ENCODE results near the gene LRRC32.

The LRRC32 gene

GRCh38 chr11:76661834-76662434 is 8.6 kb downstream of the LRRC32 start:
- DNase-seq: no peak

DNA sequence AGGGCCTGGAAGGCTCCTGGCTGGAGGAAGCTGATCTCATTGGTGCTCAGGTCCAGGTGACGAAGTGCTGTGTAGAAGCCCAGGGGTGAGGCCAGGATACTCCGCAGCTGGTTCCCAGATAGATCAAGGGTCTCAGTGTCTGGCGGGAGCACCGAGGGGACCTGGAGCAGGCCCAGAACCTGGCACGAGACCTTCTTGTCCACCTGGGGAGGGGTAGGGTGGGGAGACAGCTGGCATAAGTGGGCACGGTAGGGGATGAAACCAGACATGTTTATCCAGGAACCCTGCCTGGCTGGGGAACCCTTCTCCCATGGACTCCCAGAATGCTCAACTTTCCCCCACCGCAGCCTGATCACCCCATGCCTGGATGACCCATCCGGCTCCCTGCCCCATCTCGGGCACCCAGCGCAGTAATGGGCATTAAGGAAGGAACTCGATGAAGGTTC is 9.2 kb downstream of the LRRC32 start:
- no peak for DNase-seq

DNA sequence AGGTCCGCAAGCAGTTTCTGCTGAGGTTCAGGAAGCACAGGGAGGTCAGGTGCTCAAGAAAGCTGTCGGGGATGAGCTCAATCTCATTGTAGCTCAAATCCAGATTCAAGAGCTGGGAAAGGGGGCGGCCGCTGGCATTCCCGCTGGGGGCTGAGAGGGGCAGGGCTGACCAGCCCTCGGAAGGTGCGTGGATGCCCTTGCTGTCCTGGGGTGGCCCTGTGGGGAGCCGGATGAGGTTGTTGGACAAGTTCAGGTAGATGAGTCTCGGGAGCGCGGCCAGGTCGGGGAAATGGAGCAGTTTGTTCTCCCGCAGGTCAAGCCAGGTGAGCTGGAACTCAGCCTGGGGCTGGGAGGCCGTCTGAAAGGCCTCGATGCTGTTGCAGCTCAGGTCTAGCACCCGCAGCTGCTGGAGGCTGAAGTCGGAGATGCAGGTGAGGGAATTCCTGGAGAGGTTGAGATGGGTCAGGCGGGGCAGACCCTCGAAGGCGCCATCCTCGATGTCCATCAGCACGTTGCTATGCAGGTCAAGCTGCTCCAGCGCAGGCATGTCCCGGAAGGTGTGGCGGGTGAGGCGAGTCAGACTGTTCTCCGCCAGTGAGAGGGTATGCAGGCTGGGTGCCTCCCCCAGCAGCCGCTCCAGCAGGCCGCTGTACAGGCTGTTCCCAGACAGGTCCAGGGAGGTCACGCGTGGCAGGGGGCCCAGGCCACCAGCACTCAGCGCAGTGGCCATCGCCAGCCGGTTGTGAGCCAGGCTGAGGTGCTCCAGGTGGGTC is 9.8 kb downstream of the LRRC32 start:
- no peak for DNase-seq

DNA sequence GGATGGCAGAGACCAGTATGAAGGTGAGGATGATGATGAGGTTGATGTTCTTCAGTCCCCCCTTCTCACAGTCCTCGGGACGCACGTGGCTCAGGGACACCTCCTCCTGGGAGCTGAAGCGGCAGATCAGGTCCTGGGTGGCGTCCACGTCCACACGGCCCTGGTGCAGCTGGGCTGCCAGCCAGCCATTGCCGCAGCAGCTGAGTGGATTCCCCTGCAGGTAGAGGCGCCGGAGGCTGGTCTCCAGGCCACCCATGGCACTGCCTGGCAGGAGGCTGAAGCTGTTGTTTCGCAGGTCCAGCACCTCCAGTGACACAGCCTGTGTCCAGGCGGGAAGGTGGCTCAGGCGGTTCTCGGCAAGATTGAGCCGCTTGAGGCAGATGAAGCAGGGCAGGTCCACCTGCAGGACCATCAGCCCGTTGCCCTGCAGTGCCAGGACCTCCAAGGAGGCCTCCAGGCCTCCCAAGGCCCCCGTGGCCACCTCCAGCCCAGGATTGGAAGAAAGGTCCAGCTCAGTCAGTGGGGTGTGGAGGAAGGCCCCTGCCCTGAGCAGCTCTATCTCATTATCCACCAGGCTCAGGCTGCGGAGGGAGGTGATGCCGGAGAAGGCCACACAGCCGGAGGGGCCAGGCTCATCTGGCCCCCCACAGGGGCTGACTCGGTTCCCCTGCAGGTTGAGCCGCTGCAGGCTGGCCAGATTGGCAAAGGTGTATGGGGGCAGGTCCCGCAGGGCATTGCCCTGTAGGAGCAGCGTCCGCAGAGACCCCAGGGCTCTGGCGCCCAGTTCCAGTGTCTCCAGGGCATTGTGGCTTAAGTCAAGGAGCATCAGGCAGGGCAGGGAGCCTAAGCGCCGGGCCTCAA is 10.6 kb downstream of the LRRC32 start:
- no peak for DNase-seq

- DNase-seq: no peak
These were observed 11.6 kb downstream of the LRRC32 start for GRCh38 chr11:76658651-76659650.

- DNase-seq: no peak
These were observed 12.3 kb downstream of the LRRC32 start for GRCh38 chr11:76658231-76658630.

GRCh38 chr11:76657187-76658170 is 13.1 kb downstream of the LRRC32 start:
- no peak for DNase-seq

GRCh38 chr11:76656571-76657081 is 13.9 kb downstream of the LRRC32 start:
- DNase-seq: no peak

DNA sequence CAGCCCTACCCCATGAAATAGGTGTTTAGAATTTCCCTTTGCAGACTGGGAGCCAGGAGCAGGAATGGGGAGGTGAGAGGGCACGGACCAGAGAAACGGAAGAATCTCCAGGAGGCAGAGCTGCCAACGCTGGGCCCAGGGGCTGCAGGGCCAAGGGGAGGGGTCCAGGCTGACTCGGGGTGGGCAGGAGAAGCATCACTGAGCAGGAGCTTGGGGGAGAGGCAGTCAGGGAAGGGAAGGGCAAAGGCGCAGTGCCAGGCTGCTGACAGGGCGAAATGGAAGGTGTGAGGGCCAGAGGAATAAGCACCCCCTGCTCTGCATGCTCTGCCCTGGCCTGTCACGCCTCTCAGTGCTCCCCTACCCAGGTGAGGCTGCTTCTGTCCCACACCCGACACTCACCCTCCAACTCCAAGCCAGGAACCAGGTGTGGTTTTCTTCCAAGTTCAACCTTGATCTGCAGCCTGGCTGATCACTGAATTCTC is 14.5 kb downstream of the LRRC32 start:
- no peak for DNase-seq

- DNase-seq: no peak
These were observed 15.0 kb downstream of the LRRC32 start for GRCh38 chr11:76655501-76656049.

- DNase-seq: no peak
These were observed 15.6 kb downstream of the LRRC32 start for GRCh38 chr11:76654980-76655379.

- DNase-seq: no peak
These were observed 16.2 kb downstream of the LRRC32 start for GRCh38 chr11:76654298-76654851.

GRCh38 chr11:76653674-76654284 is 16.8 kb downstream of the LRRC32 start:
- no peak for DNase-seq

GRCh38 chr11:76653012-76653673 is 17.4 kb downstream of the LRRC32 start:
- DNase-seq: no peak

DNA sequence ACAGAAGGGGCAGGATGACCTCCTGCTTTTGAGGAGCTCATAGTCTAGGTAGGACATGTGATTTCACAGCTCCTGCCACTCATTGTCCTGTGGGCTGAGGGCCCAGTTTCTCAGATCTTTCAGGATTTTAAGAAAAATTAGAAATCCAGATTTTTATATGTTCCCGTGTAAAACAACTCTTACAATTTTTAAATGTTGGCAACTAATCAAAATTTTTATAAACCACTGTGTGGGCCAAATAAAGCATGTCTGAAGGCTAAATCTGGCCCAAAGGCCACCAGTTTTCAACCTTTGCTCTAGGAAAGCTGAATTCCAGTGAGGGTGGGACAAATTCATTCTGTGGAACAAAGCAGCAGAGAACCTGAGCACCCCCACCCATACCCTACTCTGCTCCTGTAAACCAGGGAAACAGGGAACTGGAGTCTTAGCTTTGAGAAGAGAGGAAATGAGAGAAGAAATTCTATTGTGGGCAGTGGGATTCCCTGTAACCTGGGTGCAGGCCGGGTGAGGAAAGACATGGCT is 20.6 kb downstream of the LRRC32 start:
- DNase-seq: no peak

- no peak for DNase-seq
These were observed 21.5 kb downstream of the LRRC32 start for GRCh38 chr11:76649011-76649410.

DNA sequence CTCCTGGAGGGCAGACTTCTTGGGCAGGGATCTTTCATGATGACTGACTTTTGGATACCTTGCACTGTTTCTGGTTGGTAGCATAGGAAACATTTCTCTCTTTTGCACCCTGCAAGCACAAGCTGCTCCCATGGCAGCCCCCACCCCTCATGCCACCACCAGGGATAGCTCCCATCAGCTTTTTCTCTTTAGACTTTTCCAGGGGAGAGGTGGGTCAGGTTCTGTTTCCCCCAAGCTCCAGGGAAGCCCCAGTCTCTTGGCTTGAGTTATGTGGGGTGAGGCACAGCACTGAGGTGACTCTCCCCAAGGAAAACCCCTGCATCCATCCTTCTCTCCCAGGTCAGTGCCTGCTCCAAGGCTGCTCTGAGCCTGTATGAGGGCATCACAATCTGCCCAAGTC is 22.5 kb downstream of the LRRC32 start:
- DNase-seq: no peak

DNA sequence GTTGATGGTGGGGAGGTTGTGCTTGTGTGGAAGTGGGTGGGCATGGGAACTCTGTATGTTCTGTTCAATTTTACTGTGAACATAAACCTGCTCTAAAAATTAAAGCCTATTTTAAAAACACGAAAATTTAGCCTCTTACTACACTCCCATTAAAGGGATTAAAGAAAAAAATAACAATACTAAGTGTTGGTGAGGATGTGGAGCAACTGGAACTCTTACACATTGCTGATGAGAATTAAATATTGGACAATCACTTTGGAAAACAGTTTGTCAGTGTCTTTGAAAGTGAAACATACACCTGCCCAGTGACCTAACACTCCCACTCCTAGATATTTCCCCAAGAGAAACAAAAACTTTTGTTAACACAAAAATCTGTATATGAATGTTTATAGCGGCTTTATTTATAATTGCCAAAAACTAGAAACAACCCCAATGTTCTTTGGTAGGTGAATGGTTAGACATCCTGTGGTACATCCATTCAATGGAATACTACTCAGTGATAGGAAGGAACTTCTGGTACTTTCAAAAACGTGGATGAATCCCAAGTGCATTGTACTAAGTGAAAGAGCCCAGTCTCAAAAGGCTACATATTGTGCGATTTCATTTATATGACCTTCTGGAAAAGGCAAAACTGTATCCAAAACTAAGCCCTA is 23.5 kb downstream of the LRRC32 start:
- DNase-seq: no peak

Data from stimulated activated CD4-positive, alpha-beta T cell treated with anti-CD3 and anti-CD28 coated beads, Interleukin-4, amount 100 ng/mL, for 1 hour (primary cell).